ENCODE measurements around the gene DDX17. TPM values are rescaled to one million over a fixed set of nuclear protein-coding genes. Genes with fewer than 3 reads are reported as not detected.
A peak's percentile ranks its signal among the peaks of the same experiment; 100 is the strongest.

Gene DDX17
- total RNA-seq, 1 experiment from 2014 or later = 234 TPM

DNA sequence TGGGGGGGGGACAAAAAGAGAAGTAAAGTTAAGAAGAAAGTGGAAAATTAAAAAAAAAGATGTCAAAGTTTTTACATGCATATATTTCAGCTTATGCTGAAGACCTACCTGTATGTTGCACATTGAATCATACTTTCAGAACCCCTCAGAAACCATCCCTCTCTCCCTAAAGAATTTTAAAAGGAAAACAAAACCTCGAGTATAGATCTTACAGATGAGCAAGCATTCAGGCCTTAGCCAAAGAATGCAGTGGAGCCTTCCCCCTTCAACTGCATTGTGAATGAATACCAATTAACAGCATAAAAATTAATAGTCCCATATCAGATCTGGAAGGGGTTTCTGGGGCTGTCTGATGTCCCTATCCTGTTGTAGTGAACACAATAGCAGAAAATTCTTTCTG, 21.9 kb downstream of the DDX17 start (continued):
- TF ChIP-seq REST (IDR thresholded peaks at IDR 0.05; ENCODE audit: low read depth) (no peak), POLR2A (IDR thresholded peaks at IDR 0.05; ENCODE audit: borderline replicate concordance, extremely low read depth, insufficient read depth, insufficient read length) (no peak), JUND (IDR thresholded peaks at IDR 0.05) (no peak)

GRCh38 chr22:38482662-38483308, 23.3 kb downstream of the DDX17 start:
- Histone ChIP-seq H3K4me3 (replicated peaks in 1 of 2; ENCODE audit: low read depth in 1 of 2, low read length in 2 of 2) (no peak overlapping the region), H3K27me3 (ENCODE audit: insufficient read depth, low read length) (no peaks in the 10 kb centered on the region), H2AFZ (ENCODE audit: low read depth, low read length, poor library complexity, severe bottlenecking) (no peak overlapping the region), H4K20me1 (ENCODE audit: insufficient read depth) (peaks cover 3% of the 10 kb centered on the region; the same call in 1 of the 2 replicates), H3K9me2 (ENCODE audit: insufficient read depth) (no peaks in the 10 kb centered on the region), H3K9me3 (ENCODE audit: control insufficient read depth in 1 of 2, insufficient read depth in 1 of 2, low read depth in 1 of 2, low read length in 2 of 2) (no peaks in the 10 kb centered on the region), H3K4me1 (ENCODE audit: control insufficient read depth in 1 of 2, insufficient read depth in 2 of 2, low read length in 2 of 2) (no peaks in the 10 kb centered on the region), H3K79me2 (ENCODE audit: insufficient read depth, low read length) (peaks cover 8% of the 10 kb centered on the region; the same call in 1 of the 2 replicates), H3K36me3 (ENCODE audit: control insufficient read depth in 1 of 2, insufficient read depth in 2 of 2, low read length in 2 of 2) (peaks cover 39 to 61% of the 10 kb centered on the region in 2 experiments), H3K9ac (ENCODE audit: low read length) (no peak overlapping the region), H3K4me2 (ENCODE audit: low read length) (no peak overlapping the region), H3K27ac (ENCODE audit: low read depth, low read length) (no peak overlapping the region)
- ChIA-PET POLR2A (no interaction called here), RAD21 (ENCODE audit: low non-redundant PET in 1 of 2, low total read pairs in 2 of 2, uncharacterized antibody in 2 of 2, unreplicated experiment in 2 of 2) (no interaction called here), CTCF (no interaction called here)
- intact Hi-C loops (cut with micrococcal nuclease) = no loop called here
- BruUV-seq (replicated peaks) = TSS peak; percentile 62
- DNase-seq (ENCODE audit: low read depth, low spot score) (no peak), ATAC-seq (no peak)
- TF ChIP-seq CBX3 (IDR thresholded peaks at IDR 0.05; ENCODE audit: low read depth) = no peak
- no peak for TF ChIP-seq RAD21 (IDR thresholded peaks at IDR 0.05; ENCODE audit: low read depth)
- no peak for TF ChIP-seq TCF7L2 (IDR thresholded peaks at IDR 0.05; ENCODE audit: borderline replicate concordance, extremely low read depth, insufficient read depth, insufficient read length)
- TF ChIP-seq SP1 (IDR thresholded peaks at IDR 0.05; ENCODE audit: low read depth) = no peak
- TF ChIP-seq, protein P1, sequence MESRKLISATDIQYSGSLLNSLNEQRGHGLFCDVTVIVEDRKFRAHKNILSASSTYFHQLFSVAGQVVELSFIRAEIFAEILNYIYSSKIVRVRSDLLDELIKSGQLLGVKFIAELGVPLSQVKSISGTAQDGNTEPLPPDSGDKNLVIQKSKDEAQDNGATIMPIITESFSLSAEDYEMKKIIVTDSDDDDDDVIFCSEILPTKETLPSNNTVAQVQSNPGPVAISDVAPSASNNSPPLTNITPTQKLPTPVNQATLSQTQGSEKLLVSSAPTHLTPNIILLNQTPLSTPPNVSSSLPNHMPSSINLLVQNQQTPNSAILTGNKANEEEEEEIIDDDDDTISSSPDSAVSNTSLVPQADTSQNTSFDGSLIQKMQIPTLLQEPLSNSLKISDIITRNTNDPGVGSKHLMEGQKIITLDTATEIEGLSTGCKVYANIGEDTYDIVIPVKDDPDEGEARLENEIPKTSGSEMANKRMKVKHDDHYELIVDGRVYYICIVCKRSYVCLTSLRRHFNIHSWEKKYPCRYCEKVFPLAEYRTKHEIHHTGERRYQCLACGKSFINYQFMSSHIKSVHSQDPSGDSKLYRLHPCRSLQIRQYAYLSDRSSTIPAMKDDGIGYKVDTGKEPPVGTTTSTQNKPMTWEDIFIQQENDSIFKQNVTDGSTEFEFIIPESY (IDR thresholded peaks at IDR 0.05; ENCODE audit: extremely low read depth, insufficient replicate concordance, low read length) = no peak
- no peak for TF ChIP-seq ZNF274 (IDR thresholded peaks at IDR 0.05; ENCODE audit: low read depth, low read length)
- no peak for TF ChIP-seq CTCF (IDR thresholded peaks at IDR 0.05 in 2 of 3, conservative IDR thresholded peaks at IDR 0.05 in 1 of 3; ENCODE audit: borderline replicate concordance in 1 of 3, insufficient read depth in 1 of 3, low read depth in 2 of 3, low read length in 2 of 3)
- no peak for TF ChIP-seq POLR2A (IDR thresholded peaks at IDR 0.05; ENCODE audit: borderline replicate concordance, extremely low read depth, insufficient read depth, insufficient read length)
- TF ChIP-seq REST (IDR thresholded peaks at IDR 0.05; ENCODE audit: low read depth) = no peak
- no peak for TF ChIP-seq EZH2phosphoT487 (IDR thresholded peaks at IDR 0.05; ENCODE audit: borderline replicate concordance)
- no peak for TF ChIP-seq EGR1 (IDR thresholded peaks at IDR 0.05; ENCODE audit: low read depth)

Data from HCT116 (cell line).